Transverse colon (tissue), 4 donors: ENCODE results near the gene JPH3.

Experiments used
- EP300 ChIP-seq: sonication (generic); formaldehyde crosslinking; IDR thresholded peaks from one replicate; pipeline ENCODE4 v1.6.1; 2017; ENCODE audit warnings: antibody characterized with exemption, low read depth
- POLR2A ChIP-seq: fragments of 450-650 bp; IDR thresholded peaks from one replicate; pipeline ENCODE4 v1.6.1; 2016; ENCODE audit warnings: antibody characterized with exemption, mild to moderate bottlenecking, moderate library complexity
- POLR2AphosphoS5 ChIP-seq, 3 donors: sonication (generic); formaldehyde crosslinking; IDR thresholded peaks; one replicate each; pipeline ENCODE4 v1.6.1; 2016; ENCODE audit warnings: antibody characterized with exemption in 3 of 3
- TF ChIP-seq, protein P1 (sequence below), 5 experiments: fragments of 200-600 bp in 3 of 5; fragments of 450-650 bp in 2 of 5; sonication (generic) in 3 of 5; IDR thresholded peaks; 1 replicate in 2 of 5; 2 replicates in 3 of 5; pipeline ENCODE4 v1.5.1; 2016 to 2017; ENCODE audit warnings: antibody characterized with exemption in 5 of 5, inconsistent platforms in 3 of 5, mild to moderate bottlenecking in 2 of 5, moderate library complexity in 1 of 5

- no peak for TF ChIP-seq POLR2A
- TF ChIP-seq, protein P1, sequence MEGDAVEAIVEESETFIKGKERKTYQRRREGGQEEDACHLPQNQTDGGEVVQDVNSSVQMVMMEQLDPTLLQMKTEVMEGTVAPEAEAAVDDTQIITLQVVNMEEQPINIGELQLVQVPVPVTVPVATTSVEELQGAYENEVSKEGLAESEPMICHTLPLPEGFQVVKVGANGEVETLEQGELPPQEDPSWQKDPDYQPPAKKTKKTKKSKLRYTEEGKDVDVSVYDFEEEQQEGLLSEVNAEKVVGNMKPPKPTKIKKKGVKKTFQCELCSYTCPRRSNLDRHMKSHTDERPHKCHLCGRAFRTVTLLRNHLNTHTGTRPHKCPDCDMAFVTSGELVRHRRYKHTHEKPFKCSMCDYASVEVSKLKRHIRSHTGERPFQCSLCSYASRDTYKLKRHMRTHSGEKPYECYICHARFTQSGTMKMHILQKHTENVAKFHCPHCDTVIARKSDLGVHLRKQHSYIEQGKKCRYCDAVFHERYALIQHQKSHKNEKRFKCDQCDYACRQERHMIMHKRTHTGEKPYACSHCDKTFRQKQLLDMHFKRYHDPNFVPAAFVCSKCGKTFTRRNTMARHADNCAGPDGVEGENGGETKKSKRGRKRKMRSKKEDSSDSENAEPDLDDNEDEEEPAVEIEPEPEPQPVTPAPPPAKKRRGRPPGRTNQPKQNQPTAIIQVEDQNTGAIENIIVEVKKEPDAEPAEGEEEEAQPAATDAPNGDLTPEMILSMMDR (IDR thresholded peaks at IDR 0.05) = no peak
- TF ChIP-seq POLR2AphosphoS5 (IDR thresholded peaks at IDR 0.05) = no peak
- TF ChIP-seq EP300 = no peak
Observed at GRCh38 chr16:87602001-87602775, at the start of gene JPH3.
